ENCODE measurements around the gene TUBB2B.
"Not testable (repeated sequence)": the region's sequence is repeated elsewhere in the genome, so short reads cannot be mapped to it uniquely, and the experiment has no call there.

TUBB2B gene

GRCh38 chr6:3183066-3183465, 44.4 kb downstream of the TUBB2B start:
- no peak for ATAC-seq

GRCh38 chr6:3181105-3181504, 46.3 kb downstream of the TUBB2B start:
- no peak for ATAC-seq

DNA sequence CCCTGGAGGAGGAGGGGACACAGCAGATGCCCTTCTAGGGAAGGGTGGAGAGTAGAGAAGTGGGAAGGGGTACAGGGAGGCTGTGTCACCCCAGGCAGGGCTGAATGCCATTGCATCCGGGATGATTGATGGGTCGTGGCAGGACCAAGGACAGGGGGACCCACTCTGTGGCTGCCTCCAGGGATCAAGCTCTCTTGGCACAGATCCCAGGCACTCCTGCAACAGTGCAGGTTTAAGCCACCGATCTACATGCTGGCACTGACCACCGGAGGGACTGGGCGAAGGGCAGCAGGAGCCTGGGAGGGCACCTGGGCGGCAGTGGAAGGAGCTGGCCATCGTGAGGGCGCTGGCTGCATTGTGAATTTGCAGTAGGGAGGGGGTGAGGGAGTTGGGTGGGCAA, 47.5 kb downstream of the TUBB2B start:
- not testable (repeated sequence) for ATAC-seq

DNA sequence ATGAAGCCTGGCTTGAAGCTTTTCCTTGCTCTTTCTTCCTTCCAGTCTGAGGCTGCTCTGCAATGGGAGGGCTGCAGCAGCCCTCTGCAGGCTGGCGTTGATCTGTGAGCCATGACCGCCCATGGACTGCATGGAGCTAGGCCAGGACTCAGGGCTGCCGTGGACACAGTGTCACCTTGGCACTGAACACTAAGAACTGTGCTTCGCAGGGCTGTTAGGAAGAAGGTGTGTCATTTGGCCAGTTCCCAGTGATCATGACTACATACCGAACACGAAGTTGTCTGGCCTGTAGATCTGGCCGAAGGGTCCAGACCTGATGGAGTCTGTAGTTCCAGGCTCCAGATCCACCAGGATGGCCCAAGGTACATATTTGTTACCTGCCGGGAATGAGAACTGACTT, 48.8 kb downstream of the TUBB2B start:
- not testable (repeated sequence) for ATAC-seq

DNA sequence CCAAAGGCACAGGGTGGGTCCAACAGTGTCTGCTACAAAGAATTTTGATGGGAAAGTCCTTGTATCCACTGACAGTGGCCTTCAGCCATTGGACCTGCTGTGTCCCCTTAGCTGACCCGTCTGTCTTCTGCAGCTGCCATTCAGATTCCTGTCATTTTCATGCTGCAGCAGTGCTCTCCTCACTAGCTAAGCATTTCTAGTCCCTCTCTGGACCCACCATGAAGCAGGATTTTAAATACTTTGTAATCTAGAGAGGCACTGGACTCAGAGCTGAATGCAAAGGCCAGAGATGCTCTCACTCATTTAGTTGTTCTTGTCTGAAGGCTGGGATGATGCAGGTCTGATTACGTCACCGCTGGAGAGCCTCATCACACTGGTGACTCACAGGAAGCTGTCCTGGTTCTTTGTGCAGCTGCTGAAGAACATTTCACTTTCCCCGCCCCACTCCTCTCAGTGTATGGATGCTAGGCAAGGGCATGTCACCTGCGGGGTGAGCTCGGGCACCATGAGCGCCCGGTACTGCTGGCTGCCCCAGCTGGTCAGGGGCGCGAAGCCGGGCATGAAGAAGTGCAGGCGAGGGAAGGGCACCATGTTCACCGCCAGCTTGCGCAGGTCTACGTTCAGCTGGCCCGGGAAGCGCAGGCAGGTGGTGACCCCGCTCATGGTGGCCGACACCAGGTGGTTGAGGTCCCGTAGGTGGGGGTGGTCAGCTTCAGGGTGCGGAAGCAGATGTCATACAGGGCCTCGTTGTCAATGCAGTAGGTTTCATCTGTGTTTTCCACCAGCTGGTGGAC, 50.7 kb downstream of the TUBB2B start:
- peak; percentile 89 to 92 for ATAC-seq

- ATAC-seq, result no peak
Observed at GRCh38 chr6:3175715-3176402, 51.6 kb downstream of the TUBB2B start.

Measured in activated CD4-positive, CD25-positive, alpha-beta regulatory T cell treated with anti-CD3 and anti-CD28 coated beads, Interleukin-2, amount 50 U/mL, for 24 hours (primary cell).